Measurements from ENCODE around the gene RNF224.

Gene RNF224

GRCh38 chr9:137227054-137227852 lies at the start of gene RNF224:
TSS of gene RNF224 (plus strand) at chr9:137227502. CDS start at chr9:137228336, 834 bp downstream.
- peak; percentile 62 for DNase-seq

- DNase-seq, result no peak
Measured at GRCh38 chr9:137178201-137178938, 48.9 kb upstream of the RNF224 start.

- DNase-seq, result no peak
Measured at GRCh38 chr9:137178939-137179630, 48.2 kb upstream of the RNF224 start.

- DNase-seq, result no peak
Measured at GRCh38 chr9:137179761-137180160, 47.5 kb upstream of the RNF224 start.

GRCh38 chr9:137180491-137180890 lies 46.8 kb upstream of the RNF224 start:
- no peak for DNase-seq

- no peak for DNase-seq
Measured at GRCh38 chr9:137181680-137182079, 45.6 kb upstream of the RNF224 start.

GRCh38 chr9:137182836-137183235 lies 44.5 kb upstream of the RNF224 start:
- DNase-seq, result no peak

GRCh38 chr9:137183980-137184595 lies 43.2 kb upstream of the RNF224 start:
- DNase-seq, result no peak

GRCh38 chr9:137184881-137185660 lies 42.2 kb upstream of the RNF224 start:
- DNase-seq, result no peak

GRCh38 chr9:137185921-137186320 lies 41.4 kb upstream of the RNF224 start:
- no peak for DNase-seq

- DNase-seq, result no peak
Measured at GRCh38 chr9:137186385-137186784, 40.9 kb upstream of the RNF224 start.

GRCh38 chr9:137187386-137187785 lies 39.9 kb upstream of the RNF224 start:
- no peak for DNase-seq

- DNase-seq, result no peak
Measured at GRCh38 chr9:137188086-137188489, 39.2 kb upstream of the RNF224 start.

GRCh38 chr9:137188490-137189296 lies 38.6 kb upstream of the RNF224 start, which contains the start of the genes ANAPC2 and SSNA1:
TSS of gene ANAPC2 (minus strand) at chr9:137188560. CDS start at chr9:137188532, 28 bp downstream.
TSS of gene SSNA1 (plus strand) at chr9:137188676. CDS start at chr9:137188727, 51 bp downstream.
- DNase-seq, result peak; percentile 95

- no peak for DNase-seq
Measured at GRCh38 chr9:137189297-137190295, 37.7 kb upstream of the RNF224 start.

GRCh38 chr9:137190315-137190856 lies 36.9 kb upstream of the RNF224 start:
- DNase-seq, result no peak

- no peak for DNase-seq
Measured at GRCh38 chr9:137191245-137191644, 36.1 kb upstream of the RNF224 start.

- peak; percentile 60 for DNase-seq
Measured at GRCh38 chr9:137191691-137192447, 35.4 kb upstream of the RNF224 start.

- DNase-seq, result no peak
Measured at GRCh38 chr9:137192448-137192780, 34.9 kb upstream of the RNF224 start.

All from midbrain (tissue), 1 donor.